Stomach (tissue), 4 donors: Measurements from ENCODE around the gene SYNPO2.

ENCODE experiments used
- CTCF ChIP-seq, 7 experiments: fragments of 450-650 bp in 4 of 7; fragments of 200-600 bp in 3 of 7; sonication (generic) in 3 of 7; IDR thresholded peaks; one replicate each; pipeline ENCODE4 v1.5.1; 2016 to 2019; ENCODE audit warnings: antibody characterized with exemption in 7 of 7, control low read depth in 2 of 7, mild to moderate bottlenecking in 1 of 7
- EP300 ChIP-seq: sonication (generic); formaldehyde crosslinking; IDR thresholded peaks from one replicate; pipeline ENCODE4 v1.6.1; 2017; ENCODE audit warnings: antibody characterized with exemption
- POLR2A ChIP-seq, 4 donors: fragments of 450-650 bp; IDR thresholded peaks; one replicate each; pipeline ENCODE4 v1.6.1; 2016; ENCODE audit warnings: antibody characterized with exemption in 4 of 4, control low read depth in 2 of 4, mild to moderate bottlenecking in 1 of 4, moderate library complexity in 1 of 4
- POLR2AphosphoS5 ChIP-seq, 3 donors: sonication (generic); formaldehyde crosslinking; IDR thresholded peaks; one replicate each; pipeline ENCODE4 v1.6.1; 2016; ENCODE audit warnings: antibody characterized with exemption in 3 of 3

- TF ChIP-seq CTCF (IDR thresholded peaks at IDR 0.05): no peak
- peak in 1 of 3 donors; percentile 24 for TF ChIP-seq POLR2AphosphoS5 (IDR thresholded peaks at IDR 0.05)
- TF ChIP-seq POLR2A (IDR thresholded peaks at IDR 0.05): no peak
- TF ChIP-seq EP300: no peak
These were observed 53.8 kb downstream of the SYNPO2 start for GRCh38 chr4:118942465-118942864.
